Measurements from ENCODE around the gene CALD1.

DNA sequence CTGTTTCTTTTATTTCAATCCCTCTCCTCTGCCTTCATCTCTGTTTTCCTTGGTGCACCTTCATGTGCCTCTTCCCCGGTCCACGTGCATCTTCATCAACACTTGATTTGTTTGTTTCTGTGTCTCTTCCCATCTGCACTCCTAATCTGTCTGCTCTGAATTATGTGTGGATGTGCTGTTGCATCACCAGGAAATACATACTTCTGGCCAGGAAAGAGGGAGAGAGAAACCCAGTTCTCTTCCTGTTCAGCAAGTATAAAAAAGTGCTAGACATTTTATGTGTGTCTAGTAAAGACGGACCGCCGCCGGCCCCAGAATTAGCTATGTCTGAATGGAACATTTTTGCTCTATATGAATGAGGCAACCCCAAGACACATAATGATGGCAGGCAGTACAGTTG is 93.8 kb downstream of the CALD1 start:
- TF ChIP-seq CTCF (IDR thresholded peaks at IDR 0.05; ENCODE audit: low read length) = no peak
- TF ChIP-seq EZH2 (IDR thresholded peaks at IDR 0.05; ENCODE audit: borderline replicate concordance, low read length) = no peak

Measured in OCI-LY1 (cell line).